GM12892 (cell line): ENCODE data around the gene CABLES1.

Experiments
- POLR2A ChIP-seq: IDR thresholded peaks from 2 replicates; pipeline ENCODE4 v1.6.1; 2011; ENCODE audit warnings: low read depth, low read length, control low read depth
- POLR2AphosphoS5 ChIP-seq: IDR thresholded peaks from 2 replicates; pipeline ENCODE4 v1.6.1; 2011; ENCODE audit warnings: low read depth, low read length, control low read depth
- TAF1 ChIP-seq: IDR thresholded peaks from 2 replicates; pipeline ENCODE4 v1.6.1; 2011; ENCODE audit warnings: low read depth, mild to moderate bottlenecking, control low read depth, low read length, borderline replicate concordance

DNA sequence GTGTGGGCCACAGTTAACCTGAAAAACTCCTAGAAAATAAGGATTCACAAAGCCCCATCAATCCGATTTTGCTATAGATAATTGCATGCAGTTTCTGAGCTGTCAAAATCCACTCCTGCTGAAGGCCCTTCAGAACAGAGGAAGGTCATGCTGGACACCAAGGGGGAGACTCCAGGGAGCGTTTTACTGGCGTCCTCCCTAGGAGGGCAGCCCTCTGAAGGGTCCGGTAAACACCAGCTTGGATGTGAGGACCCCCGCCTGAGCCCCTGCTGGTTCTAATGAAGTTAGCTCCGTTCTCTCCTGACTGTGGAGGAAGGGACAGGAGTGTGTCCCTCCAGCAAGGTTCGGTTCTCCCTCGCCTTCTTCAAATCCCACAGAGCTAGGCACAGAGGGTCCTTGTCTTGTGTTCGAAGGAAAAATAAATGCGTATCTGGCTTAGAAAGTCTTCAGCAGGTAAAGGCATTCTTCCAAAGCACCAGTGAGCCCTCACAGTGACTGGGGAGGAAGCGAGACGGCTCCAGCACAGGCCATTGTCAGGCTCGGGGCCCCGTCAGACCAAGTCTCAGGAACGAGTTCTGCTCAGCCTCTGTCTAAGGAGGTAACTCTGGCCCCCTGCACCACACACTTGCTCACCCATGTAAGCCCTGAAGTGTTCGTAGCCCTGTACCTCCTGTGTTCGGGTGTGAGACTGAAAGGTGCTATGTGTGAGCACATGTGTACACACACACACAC lies 41.6 kb downstream of the CABLES1 start:
- TF ChIP-seq POLR2AphosphoS5 = no peak
- TF ChIP-seq POLR2A = no peak
- TF ChIP-seq TAF1 = no peak
